ENCODE measurements around the gene FIGNL1. TPM values are rescaled to one million over a fixed set of nuclear protein-coding genes. Genes with fewer than 3 reads are reported as not detected.
A peak's percentile ranks its signal among the peaks of the same experiment; 100 is the strongest.
"Not testable (repeated sequence)": the region's sequence is repeated elsewhere in the genome, so short reads cannot be mapped to it uniquely, and the experiment has no call there.

Gene FIGNL1
- total RNA-seq, 2 experiments from 2014 or later, result 28.4 to 30.9 TPM

DNA sequence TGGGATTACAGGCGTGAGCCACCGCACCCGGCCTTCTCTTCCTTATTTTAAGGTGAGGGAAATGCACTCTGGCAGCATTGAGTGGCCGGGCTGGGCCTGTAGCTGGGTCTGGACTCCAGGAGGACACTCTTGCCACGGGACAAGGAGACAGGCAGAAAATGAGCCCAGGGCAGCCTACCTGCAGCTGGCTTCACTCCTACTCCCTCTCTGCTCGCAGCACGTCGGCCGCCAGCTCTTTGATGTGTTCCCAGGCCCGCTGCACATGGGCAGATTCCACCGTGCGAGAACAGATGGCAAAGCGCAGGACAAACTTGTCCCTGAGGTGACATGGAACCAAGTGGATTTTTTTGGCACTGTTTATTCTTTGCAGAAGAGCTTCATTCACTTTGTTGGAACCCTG lies 12.9 kb upstream of the FIGNL1 start:
- ATAC-seq (ENCODE audit: low read depth), result no peak
- no peaks in the 10 kb centered on the region for H3K36me3 Mint-ChIP-seq
- POLR2A ChIA-PET, result no interaction called here
- H3K4me1 Mint-ChIP-seq, result peaks cover 5% of the 10 kb centered on the region
- no peak for DNase-seq
- H3K27me3 Mint-ChIP-seq, result peaks cover 4% of the 10 kb centered on the region
- H3K4me3 Mint-ChIP-seq, result no peak overlapping the region
- no peak overlapping the region for H3K27ac Mint-ChIP-seq
- no peaks in the 10 kb centered on the region for H3K9me3 Mint-ChIP-seq

DNA sequence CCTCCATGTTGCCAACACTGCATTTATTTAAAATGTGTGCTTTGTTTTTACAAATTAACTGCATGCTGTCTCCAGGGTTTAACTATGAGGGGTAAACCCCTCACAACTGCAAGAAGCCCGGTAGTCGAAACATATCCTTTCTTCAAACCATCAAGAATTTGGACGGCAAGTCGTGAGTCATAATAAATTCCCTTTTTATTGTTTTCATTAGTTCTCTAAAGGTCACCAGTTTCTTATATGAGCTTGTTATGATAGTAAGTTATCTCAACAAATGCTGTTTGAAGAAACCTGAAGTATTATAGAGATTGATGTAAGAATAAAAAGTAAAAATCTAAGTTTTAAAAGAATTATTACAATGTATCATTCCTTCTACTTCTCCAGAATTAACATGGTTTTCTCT lies 12.2 kb upstream of the FIGNL1 start:
- H3K4me3 Mint-ChIP-seq, result no peak overlapping the region
- DNase-seq, result no peak
- POLR2A ChIA-PET, result no interaction called here
- no peaks in the 10 kb centered on the region for H3K4me1 Mint-ChIP-seq
- H3K27me3 Mint-ChIP-seq, result peaks cover 5% of the 10 kb centered on the region
- no peaks in the 10 kb centered on the region for H3K36me3 Mint-ChIP-seq
- H3K9me3 Mint-ChIP-seq, result no peaks in the 10 kb centered on the region
- no peak for ATAC-seq (ENCODE audit: low read depth)
- H3K27ac Mint-ChIP-seq, result no peak overlapping the region

DNA sequence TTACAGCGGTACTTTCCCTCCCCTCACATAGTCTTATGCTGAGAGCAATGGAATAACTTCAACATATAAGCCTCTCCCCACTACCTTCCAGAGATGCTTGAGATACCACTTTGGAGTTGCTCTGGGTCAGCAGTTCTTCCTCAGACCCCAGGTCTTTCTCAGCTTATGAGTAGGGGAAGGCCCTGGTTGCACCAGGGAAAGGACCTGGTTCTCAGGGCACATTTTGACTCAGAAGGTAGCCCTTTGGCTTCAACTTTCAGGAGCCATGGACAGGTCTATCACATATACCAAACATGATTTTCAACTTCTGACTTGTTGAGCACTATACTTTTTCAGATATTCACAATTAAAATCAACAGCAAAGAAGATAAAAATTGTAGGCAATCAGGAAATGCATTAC lies 11.5 kb upstream of the FIGNL1 start:
- H3K4me3 Mint-ChIP-seq, result no peak overlapping the region
- POLR2A ChIA-PET, result no interaction called here
- peaks cover 5% of the 10 kb centered on the region for H3K27me3 Mint-ChIP-seq
- no peak overlapping the region for H3K27ac Mint-ChIP-seq
- no peaks in the 10 kb centered on the region for H3K36me3 Mint-ChIP-seq
- H3K9me3 Mint-ChIP-seq, result no peaks in the 10 kb centered on the region
- no peak for DNase-seq
- ATAC-seq (ENCODE audit: low read depth), result no peak
- H3K4me1 Mint-ChIP-seq, result no peaks in the 10 kb centered on the region

DNA sequence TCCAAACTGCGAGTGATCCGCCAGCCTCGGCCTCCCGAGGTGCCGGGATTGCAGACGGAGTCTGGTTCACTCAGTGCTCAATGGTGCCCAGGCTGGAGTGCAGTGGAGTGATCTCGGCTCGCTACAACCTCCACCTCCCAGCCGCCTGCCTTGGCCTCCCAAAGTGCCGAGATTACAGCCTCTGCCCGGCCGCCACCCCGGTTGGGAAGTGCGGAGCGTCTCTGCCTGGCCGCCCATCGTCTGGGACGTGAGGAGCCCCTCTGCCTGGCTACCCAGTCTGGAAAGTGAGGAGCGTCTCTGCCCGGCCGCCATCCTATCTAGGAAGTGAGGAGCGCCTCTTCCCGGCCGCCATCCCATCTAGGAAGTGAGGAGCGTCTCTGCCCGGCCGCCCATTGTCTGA lies 9.0 kb upstream of the FIGNL1 start:
- H3K4me1 Mint-ChIP-seq; POLR2A ChIA-PET; H3K27me3 Mint-ChIP-seq; DNase-seq; H3K36me3 Mint-ChIP-seq; ATAC-seq (ENCODE audit: low read depth); H3K27ac Mint-ChIP-seq; H3K4me3 Mint-ChIP-seq; H3K9me3 Mint-ChIP-seq: not testable (repeated sequence)

DNA sequence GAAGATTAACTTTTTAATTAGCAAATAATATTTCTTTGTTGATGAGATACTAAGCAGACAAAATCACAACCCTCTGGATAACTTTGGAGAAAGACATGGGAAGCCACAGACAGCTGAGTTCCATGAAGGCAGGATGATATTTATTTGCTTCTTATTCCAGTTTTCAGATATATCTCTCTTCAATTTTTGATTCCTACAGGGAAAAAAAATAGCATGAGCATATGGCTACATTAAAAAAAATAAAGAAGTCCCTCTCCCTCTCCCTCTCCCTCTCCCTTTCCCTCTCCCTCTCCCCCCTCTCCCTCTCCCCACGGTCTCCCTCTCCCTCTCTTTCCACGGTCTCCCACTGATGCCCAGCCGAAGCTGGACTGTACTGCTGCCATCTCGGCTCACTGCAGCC lies 8.5 kb upstream of the FIGNL1 start:
- H3K9me3 Mint-ChIP-seq; H3K4me3 Mint-ChIP-seq; ATAC-seq (ENCODE audit: low read depth); DNase-seq; H3K27me3 Mint-ChIP-seq; POLR2A ChIA-PET; H3K4me1 Mint-ChIP-seq; H3K36me3 Mint-ChIP-seq; H3K27ac Mint-ChIP-seq: not testable (repeated sequence)

DNA sequence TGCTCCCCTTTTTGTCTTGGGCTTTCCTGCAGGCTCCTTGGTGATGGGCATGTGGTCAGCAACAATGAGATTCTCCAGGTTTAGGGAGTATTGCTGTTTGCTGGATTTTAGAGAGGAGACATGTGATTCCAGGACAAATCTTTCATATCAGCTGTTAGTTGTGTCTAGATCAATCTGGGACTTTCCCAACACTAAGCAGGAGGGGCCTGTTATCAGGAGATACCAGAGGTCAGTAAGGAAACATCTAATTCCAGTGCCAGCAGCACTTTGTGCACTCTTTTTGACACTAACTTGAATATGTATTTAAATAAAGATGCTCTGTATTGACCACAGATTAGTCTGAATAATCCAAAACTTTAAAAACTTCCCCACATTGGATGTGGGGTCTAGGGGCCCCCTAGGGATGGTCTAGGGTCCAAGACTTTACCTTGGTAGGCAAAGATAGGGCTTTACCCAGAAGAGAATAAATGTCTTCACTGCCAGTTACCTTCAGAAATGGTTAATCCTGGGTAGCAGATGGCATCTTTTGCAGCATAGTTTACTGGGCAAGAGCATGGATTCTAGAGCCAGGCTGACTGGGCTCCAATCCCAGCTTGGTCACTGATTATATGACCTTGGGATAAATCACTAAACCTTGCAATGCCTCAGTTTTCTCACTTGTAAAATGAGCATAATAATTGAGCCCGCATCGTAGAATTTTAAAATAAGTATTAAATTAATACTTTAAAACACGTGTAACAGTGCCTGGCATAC lies 6.4 kb upstream of the FIGNL1 start:
- H3K27me3 Mint-ChIP-seq, result peaks cover 2% of the 10 kb centered on the region
- H3K27ac Mint-ChIP-seq, result no peak overlapping the region
- DNase-seq (no peak), ATAC-seq (ENCODE audit: low read depth) (no peak)
- POLR2A ChIA-PET, result no interaction called here
- H3K4me3 Mint-ChIP-seq, result no peak overlapping the region
- no peaks in the 10 kb centered on the region for H3K9me3 Mint-ChIP-seq
- H3K4me1 Mint-ChIP-seq, result peaks cover 1% of the 10 kb centered on the region
- H3K36me3 Mint-ChIP-seq, result no peaks in the 10 kb centered on the region

DNA sequence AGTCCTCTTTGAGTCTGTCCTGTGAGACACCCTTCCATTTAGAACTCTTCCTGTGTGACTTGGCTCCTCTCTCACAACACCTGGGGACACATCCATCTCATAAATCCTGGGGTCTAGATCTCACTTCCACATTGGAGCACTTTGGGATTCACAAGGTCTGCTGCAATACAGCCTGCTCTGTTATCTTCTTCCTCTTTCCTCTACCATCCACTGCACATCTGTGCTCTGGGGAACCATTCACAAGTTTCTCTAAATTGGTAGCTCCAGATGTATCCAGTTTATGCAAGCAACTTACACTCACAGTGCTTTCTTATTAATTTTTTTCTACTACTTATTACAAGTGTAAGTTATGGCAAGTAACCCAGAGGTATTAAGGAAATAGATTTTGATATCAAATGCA lies 5.5 kb upstream of the FIGNL1 start:
- no peak for ATAC-seq (ENCODE audit: low read depth)
- Mint-ChIP-seq H3K4me3 (no peak overlapping the region), H3K4me1 (peaks cover 10% of the 10 kb centered on the region), H3K27ac (no peak overlapping the region), H3K9me3 (no peaks in the 10 kb centered on the region), H3K36me3 (no peaks in the 10 kb centered on the region), H3K27me3 (peaks cover 2% of the 10 kb centered on the region)
- POLR2A ChIA-PET, result no interaction called here
- DNase-seq, result no peak

DNA sequence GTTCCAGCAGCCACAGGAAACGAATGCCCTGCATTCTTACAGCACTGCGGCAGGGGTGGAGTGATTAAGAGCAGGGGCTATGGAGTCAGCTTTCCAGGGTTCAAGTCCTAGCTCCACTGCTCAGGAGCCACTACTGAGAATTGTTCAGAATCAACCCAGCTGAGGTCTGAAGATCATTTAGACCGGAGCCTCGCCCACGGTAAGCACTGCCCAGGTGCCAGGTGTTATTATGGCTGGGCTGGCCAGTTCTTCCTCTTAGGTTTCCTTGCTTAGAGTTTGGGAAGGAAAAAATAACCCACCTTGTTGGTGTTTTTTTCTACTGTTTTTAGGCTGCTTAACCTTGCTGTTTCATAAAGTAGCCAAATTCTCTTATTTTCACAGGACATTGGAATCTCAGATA lies 4.8 kb upstream of the FIGNL1 start:
- POLR2A ChIA-PET, result no interaction called here
- ATAC-seq (ENCODE audit: low read depth), result no peak
- Mint-ChIP-seq H3K9me3 (no peaks in the 10 kb centered on the region), H3K27me3 (peaks cover 2% of the 10 kb centered on the region), H3K36me3 (no peaks in the 10 kb centered on the region), H3K4me1 (peaks cover 10% of the 10 kb centered on the region), H3K4me3 (no peak overlapping the region), H3K27ac (no peak overlapping the region)
- no peak for DNase-seq

DNA sequence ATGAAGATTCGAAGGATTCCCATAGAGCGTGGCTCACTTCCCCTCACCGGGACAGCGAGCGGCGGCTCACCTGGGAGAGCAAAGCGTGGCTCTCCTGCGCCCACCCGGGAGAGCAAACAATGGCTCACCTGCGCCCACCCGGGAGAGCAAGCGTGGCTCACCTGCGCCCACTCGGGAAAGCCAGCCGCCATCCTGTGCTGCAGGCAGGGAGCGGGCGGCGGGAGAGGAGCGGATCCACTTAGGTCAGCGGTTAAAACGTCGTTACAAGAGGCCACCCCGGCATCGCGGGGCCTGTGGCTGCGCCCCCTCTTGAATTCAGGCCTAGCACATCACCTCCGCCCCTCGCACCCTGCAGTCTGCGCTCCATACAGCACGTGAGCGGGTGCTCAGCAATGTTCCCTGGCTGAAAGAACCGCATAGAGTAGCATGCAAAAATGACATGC lies 461 bp upstream of the FIGNL1 start:
- Mint-ChIP-seq H3K4me3 (peak overlapping the region; percentile 92), H3K27me3 (no peaks in the 10 kb centered on the region), H3K27ac (peak overlapping the region; percentile 94), H3K9me3 (no peaks in the 10 kb centered on the region), H3K36me3 (peaks cover 15% of the 10 kb centered on the region), H3K4me1 (peaks cover 39% of the 10 kb centered on the region)
- POLR2A ChIA-PET, result interaction anchor here (1.4 to 2.0 kb wide), 2 partner anchors 184 to 301 kb away, joined by 5 to 8 read pairs; no protein-coding TSS in a partner anchor
- ATAC-seq (ENCODE audit: low read depth) (peak; percentile 21), DNase-seq (peak; percentile 62)

DNA sequence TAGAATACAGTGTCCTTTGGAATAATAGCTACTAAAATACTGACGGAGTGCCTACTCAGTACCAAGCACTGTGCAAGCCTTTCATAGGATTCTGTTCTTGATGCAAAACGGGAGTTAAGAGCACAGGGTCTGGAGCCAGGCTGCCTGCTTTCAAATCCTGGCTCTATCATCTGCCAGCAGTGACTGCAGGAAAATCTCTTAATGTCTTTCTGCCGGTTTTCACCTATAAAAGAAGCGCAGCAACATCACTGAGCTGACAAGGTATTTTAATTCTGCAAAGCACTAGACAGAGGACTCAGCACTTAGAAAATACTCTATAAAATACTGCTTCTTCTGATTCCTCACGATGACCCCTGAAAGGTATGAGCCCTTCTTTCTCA lies 659 bp downstream of the FIGNL1 start:
- H3K27ac Mint-ChIP-seq, result peak overlapping the region; percentile 94
- POLR2A ChIA-PET, result interaction anchor here (0.6 to 2.0 kb wide), 5 partner anchors 24 to 381 kb away, joined by 3 to 8 read pairs (median 4); no protein-coding TSS in a partner anchor

DNA sequence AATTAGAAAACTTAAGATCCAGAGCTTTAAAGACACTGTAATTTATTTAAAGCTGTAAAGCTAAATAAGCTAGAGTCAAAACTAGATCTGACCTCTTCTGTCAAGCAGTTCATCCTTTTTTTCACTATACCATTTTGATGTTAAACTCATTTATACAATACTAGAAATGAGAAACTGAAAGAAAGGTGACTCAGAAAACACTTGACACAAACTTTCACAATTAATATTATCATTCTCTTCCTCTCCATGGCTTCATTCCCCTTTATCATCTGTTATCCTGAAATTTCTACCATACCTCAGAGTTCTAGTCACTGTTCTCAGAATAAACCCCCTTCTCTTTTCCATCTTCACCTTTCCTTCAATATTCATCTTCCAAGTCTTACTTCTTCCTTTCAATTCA lies 1.3 kb downstream of the FIGNL1 start:
- POLR2A ChIA-PET, result interaction anchor here (1.5 to 2.0 kb wide), 2 partner anchors 299 to 380 kb away, joined by 4 to 8 read pairs; no protein-coding TSS in a partner anchor
- ATAC-seq (ENCODE audit: low read depth) (no peak), DNase-seq (no peak)
- peak overlapping the region; percentile 92 for H3K4me3 Mint-ChIP-seq
- peaks cover 44% of the 10 kb centered on the region for H3K4me1 Mint-ChIP-seq
- H3K27ac Mint-ChIP-seq, result peak overlapping the region; percentile 94
- H3K27me3 Mint-ChIP-seq, result no peaks in the 10 kb centered on the region
- H3K36me3 Mint-ChIP-seq, result peaks cover 25% of the 10 kb centered on the region
- no peaks in the 10 kb centered on the region for H3K9me3 Mint-ChIP-seq

More for the DNA sequence above, 659 bp downstream of the FIGNL1 start:
- H3K4me3 Mint-ChIP-seq, result peak overlapping the region; percentile 92
- DNase-seq, result no peak
- no peak for ATAC-seq (ENCODE audit: low read depth)
- no peaks in the 10 kb centered on the region for H3K27me3 Mint-ChIP-seq
- H3K4me1 Mint-ChIP-seq, result peaks cover 41% of the 10 kb centered on the region
- H3K36me3 Mint-ChIP-seq, result peaks cover 21% of the 10 kb centered on the region
- H3K9me3 Mint-ChIP-seq, result no peaks in the 10 kb centered on the region

DNA sequence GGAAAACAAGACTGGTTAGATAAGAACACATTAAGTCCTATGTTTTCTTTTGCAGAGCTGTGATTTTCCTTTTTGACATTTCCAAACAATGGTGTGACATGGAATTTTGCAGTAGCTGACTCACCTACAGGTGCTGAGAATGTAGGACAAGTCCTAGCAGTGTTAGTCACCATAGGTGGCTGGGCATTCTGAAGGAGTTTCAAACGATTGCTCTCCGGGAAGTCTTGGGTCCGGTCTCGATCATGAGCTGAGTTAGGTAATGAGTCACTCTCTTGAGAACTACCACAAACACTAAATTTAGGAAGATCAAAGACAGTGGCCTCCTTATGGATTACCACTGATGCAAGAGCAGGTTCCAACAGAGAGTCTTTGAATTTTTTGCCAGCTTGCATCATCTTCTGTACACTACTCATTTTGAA lies 3.6 kb downstream of the FIGNL1 start:
- H3K9me3 Mint-ChIP-seq, result no peaks in the 10 kb centered on the region
- POLR2A ChIA-PET, result no interaction called here
- no peak for ATAC-seq (ENCODE audit: low read depth)
- no peaks in the 10 kb centered on the region for H3K27me3 Mint-ChIP-seq
- H3K4me1 Mint-ChIP-seq, result peaks cover 47% of the 10 kb centered on the region
- peak overlapping the region; percentile 28 for H3K4me3 Mint-ChIP-seq
- peaks cover 33% of the 10 kb centered on the region for H3K36me3 Mint-ChIP-seq
- no peak for DNase-seq
- H3K27ac Mint-ChIP-seq, result no peak overlapping the region

DNA sequence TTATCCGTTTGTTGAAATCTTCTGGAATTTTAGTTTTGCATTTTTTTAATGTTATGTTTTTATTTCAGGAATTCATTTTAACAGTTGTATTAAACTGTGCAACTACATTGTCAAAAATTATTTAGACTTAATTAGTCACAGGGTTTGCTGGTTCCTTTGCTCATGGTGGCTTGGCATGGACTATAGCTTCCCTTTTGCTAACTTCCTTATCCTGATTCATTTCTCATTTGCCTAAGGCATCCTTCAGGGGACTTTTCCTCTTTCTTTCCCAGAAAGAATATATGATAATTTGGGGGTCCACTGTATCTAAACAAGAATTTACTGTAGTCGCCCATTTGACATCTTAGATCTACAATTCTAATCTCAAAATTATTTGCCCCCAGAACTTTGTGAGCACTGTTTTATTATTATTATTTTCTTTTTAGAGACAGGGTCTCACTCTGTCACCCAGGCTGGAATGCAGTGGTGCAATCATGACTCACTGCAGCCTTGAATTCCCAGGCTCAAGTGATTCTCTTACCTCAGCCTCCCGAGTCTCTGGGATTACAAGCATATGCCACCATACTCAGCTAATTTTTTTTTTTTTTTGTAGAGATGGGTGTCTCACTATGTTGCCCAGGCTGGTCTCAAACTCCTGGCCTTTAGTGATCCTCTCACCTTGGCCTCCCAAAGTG lies 13.9 kb downstream of the FIGNL1 start:
- POLR2A ChIA-PET, result no interaction called here
- Mint-ChIP-seq H3K4me1 (peaks cover 1% of the 10 kb centered on the region), H3K27ac (no peak overlapping the region), H3K27me3 (no peaks in the 10 kb centered on the region), H3K9me3 (no peaks in the 10 kb centered on the region), H3K36me3 (peaks cover 31% of the 10 kb centered on the region), H3K4me3 (no peak overlapping the region)
- ATAC-seq (ENCODE audit: low read depth) (no peak), DNase-seq (no peak)

DNA sequence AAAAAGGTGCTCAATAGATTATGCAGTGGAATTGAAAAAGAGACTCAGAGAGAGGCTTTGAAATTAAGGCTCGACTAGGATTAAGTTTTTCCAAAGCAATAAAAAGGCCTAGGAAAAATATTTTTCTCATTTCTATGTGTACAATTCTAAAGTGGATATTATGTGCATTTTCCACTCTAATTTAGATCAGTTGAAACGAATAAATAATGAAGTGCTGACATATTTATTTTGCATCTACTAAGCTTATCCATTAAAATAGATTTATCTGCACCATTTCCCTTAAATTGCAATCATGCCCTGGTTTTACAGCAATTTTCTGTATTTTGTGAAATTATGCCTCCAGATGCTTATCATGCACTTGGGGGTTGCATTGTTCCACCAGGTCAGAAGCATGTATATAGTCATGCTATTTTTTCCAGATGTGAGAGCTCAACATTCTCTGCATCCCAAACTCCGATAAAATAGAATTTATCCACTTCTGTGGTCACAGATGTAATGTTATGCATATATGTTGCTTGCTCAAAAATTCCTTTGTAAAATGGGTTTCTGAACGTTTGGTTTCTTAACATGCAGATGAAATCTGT lies 18.3 kb downstream of the FIGNL1 start:
- no peak for ATAC-seq (ENCODE audit: low read depth)

More for the DNA sequence above, 18.3 kb downstream of the FIGNL1 start:
- Mint-ChIP-seq H3K27ac (no peak overlapping the region), H3K27me3 (no peaks in the 10 kb centered on the region), H3K4me3 (no peak overlapping the region), H3K4me1 (no peaks in the 10 kb centered on the region), H3K36me3 (peaks cover 4% of the 10 kb centered on the region), H3K9me3 (no peaks in the 10 kb centered on the region)
- DNase-seq, result no peak
- POLR2A ChIA-PET, result no interaction called here
